Thyroid gland (tissue), 4 donors: ENCODE measurements around the gene ARMC3. TPM values are rescaled to one million over a fixed set of nuclear protein-coding genes. Genes with fewer than 3 reads are reported as not detected.
"Not testable (repeated sequence)": the region's sequence is repeated elsewhere in the genome, so short reads cannot be mapped to it uniquely, and the experiment has no call there.

Experiments
- DNase-seq, 2 donors: peaks; one replicate each; pipeline ENCODE4 v3.0.0-alpha.2; 2019
- H3K27ac ChIP-seq, 3 donors: fragments of 200-600 bp; sonication (generic); 1 replicate in 2 of 3; 2 replicates in 1 of 3; pipeline ENCODE4 v1.5.1; 2016 to 2019; ENCODE audit warnings: mild to moderate bottlenecking in 1 of 3, moderate library complexity in 1 of 3
- H3K27me3 ChIP-seq: fragments of 200-600 bp; sonication (generic); one replicate; pipeline ENCODE4 v1.5.1; 2019
- H3K36me3 ChIP-seq, 2 donors: fragments of 200-600 bp; sonication (generic); one replicate each; pipeline ENCODE4 v1.5.1; 2016 to 2019
- H3K4me1 ChIP-seq, 2 donors: fragments of 200-600 bp; sonication (generic); one replicate each; pipeline ENCODE4 v1.5.1; 2017 to 2019
- H3K4me3 ChIP-seq, 3 donors: fragments of 200-600 bp; sonication (generic); replicated peaks in 1 of 3; 1 replicate in 2 of 3; 2 replicates in 1 of 3; pipeline ENCODE4 v1.5.1; 2016; ENCODE audit warnings: mild to moderate bottlenecking in 1 of 3
- H3K9me3 ChIP-seq: fragments of 200-600 bp; sonication (generic); one replicate; pipeline ENCODE4 v1.5.1; 2017
- CTCF ChIP-seq, 6 experiments: fragments of 200-600 bp in 3 of 6; fragments of 450-650 bp in 3 of 6; sonication (generic) in 3 of 6; IDR thresholded peaks; one replicate each; pipeline ENCODE4 v1.5.1; 2016 to 2019; ENCODE audit warnings: antibody characterized with exemption in 6 of 6, mild to moderate bottlenecking in 2 of 6, inconsistent platforms in 1 of 6, moderate library complexity in 1 of 6
- POLR2A ChIP-seq, 2 donors: fragments of 450-650 bp; IDR thresholded peaks; one replicate each; pipeline ENCODE4 v1.6.1; 2017; ENCODE audit warnings: antibody characterized with exemption in 2 of 2, mild to moderate bottlenecking in 2 of 2, moderate library complexity in 1 of 2
- WGBS, 2 donors: methylation state at CpG; one replicate each; pipeline ENCODE4 v1.1.5; 2017; 5-methylcytosine and 5-hydroxymethylcytosine counted together
- intact Hi-C: fragments of 100-400 bp; cut with DNase I; formaldehyde crosslinking; loops from one replicate; pipeline ENCODE4 v1.15.1; 2023
- total RNA-seq, 4 donors: library from RNA; depleted of rRNA; stranded (reverse); fragments of >200 nt; gene quantifications; one replicate each; pipeline ENCODE4 v1.2.3, GENCODE V29; 2016

Gene ARMC3
- total RNA-seq, 4 donors from 2014 or later: 0.13 to 0.73 (median 0.51) TPM

GRCh38 chr10:23060918-23061317, 133.1 kb downstream of the ARMC3 start:
- intact Hi-C loops: no loop called here
- TF ChIP-seq CTCF (IDR thresholded peaks at IDR 0.05) (no peak), POLR2A (IDR thresholded peaks at IDR 0.05) (no peak)
- Histone ChIP-seq H3K27me3 (no peaks in the 10 kb centered on the region), H3K4me1 (peaks cover 0 to 3% of the 10 kb centered on the region in 2 donors), H3K36me3 (no peaks in the 10 kb centered on the region), H3K4me3 (no peak overlapping the region), H3K9me3 (no peaks in the 10 kb centered on the region), H3K27ac (no peak overlapping the region)
- DNase-seq: no peak
- WGBS, 2 donors: 42 to 59% methylated on average over 2 of the region's 2 CpGs

- Histone ChIP-seq H3K36me3 (no peaks in the 10 kb centered on the region), H3K4me3 (no peak overlapping the region), H3K27ac (no peak overlapping the region), H3K27me3 (no peaks in the 10 kb centered on the region), H3K4me1 (peaks cover 0 to 4% of the 10 kb centered on the region in 2 donors), H3K9me3 (no peaks in the 10 kb centered on the region)
- intact Hi-C loops: no loop called here
- 77 to 78% methylated on average over 20 of the region's 20 CpGs for WGBS, 2 donors
- no peak for DNase-seq
- TF ChIP-seq POLR2A (IDR thresholded peaks at IDR 0.05) (no peak), CTCF (IDR thresholded peaks at IDR 0.05) (no peak)
Measured at GRCh38 chr10:23063045-23063972, 135.5 kb downstream of the ARMC3 start.

- Histone ChIP-seq H3K27ac (no peak overlapping the region), H3K4me3 (no peak overlapping the region), H3K9me3 (no peaks in the 10 kb centered on the region), H3K36me3 (no peaks in the 10 kb centered on the region), H3K27me3 (no peaks in the 10 kb centered on the region), H3K4me1 (peaks cover 0 to 4% of the 10 kb centered on the region in 2 donors)
- DNase-seq: no peak
- intact Hi-C loops: no loop called here
- TF ChIP-seq CTCF (IDR thresholded peaks at IDR 0.05): no peak
- TF ChIP-seq POLR2A (IDR thresholded peaks at IDR 0.05): no peak
- WGBS, 2 donors: 90 to 91% methylated on average over 20 of the region's 20 CpGs
Measured at GRCh38 chr10:23063973-23064812, 136.3 kb downstream of the ARMC3 start.

- intact Hi-C loops, H3K27ac ChIP-seq: not testable (repeated sequence)
Measured at GRCh38 chr10:23064813-23065114, 136.9 kb downstream of the ARMC3 start.

GRCh38 chr10:23065181-23065948, 137.5 kb downstream of the ARMC3 start:
- Histone ChIP-seq H3K9me3 (no peaks in the 10 kb centered on the region), H3K4me1 (peaks cover 0 to 4% of the 10 kb centered on the region in 2 donors), H3K36me3 (no peaks in the 10 kb centered on the region), H3K27ac (peak overlapping the region in 2 of 3 donors; percentile 6 to 37), H3K4me3 (no peak overlapping the region), H3K27me3 (no peaks in the 10 kb centered on the region)
- TF ChIP-seq POLR2A (IDR thresholded peaks at IDR 0.05) (no peak), CTCF (IDR thresholded peaks at IDR 0.05) (peak in 1 of 6 experiments; percentile 13)
- intact Hi-C loops: no loop called here
- DNase-seq: peak; percentile 88 to 92
- WGBS, 2 donors: 46 to 52% methylated on average over 11 of the region's 11 CpGs

More at GRCh38 chr10:23064813-23065114, 136.9 kb downstream of the ARMC3 start:
- H3K27me3 ChIP-seq, H3K36me3 ChIP-seq, H3K9me3 ChIP-seq, H3K4me1 ChIP-seq, H3K4me3 ChIP-seq, DNase-seq: not testable (repeated sequence)
- 98% methylated on average over 2 of the region's 2 CpGs for WGBS, 2 donors
